Activated CD8-positive, alpha-beta memory T cell treated with anti-CD3 and anti-CD28 coated beads, Interleukin-2, amount 50 U/mL, for 48 hours (primary cell): ENCODE results near the gene ZGPAT.
"Not testable (repeated sequence)": the region's sequence is repeated elsewhere in the genome, so short reads cannot be mapped to it uniquely, and the experiment has no call there.

Experiments used
- DNase-seq: peaks from one replicate; pipeline ENCODE4 v3.0.0-alpha.2; 2020

The ZGPAT gene

DNA sequence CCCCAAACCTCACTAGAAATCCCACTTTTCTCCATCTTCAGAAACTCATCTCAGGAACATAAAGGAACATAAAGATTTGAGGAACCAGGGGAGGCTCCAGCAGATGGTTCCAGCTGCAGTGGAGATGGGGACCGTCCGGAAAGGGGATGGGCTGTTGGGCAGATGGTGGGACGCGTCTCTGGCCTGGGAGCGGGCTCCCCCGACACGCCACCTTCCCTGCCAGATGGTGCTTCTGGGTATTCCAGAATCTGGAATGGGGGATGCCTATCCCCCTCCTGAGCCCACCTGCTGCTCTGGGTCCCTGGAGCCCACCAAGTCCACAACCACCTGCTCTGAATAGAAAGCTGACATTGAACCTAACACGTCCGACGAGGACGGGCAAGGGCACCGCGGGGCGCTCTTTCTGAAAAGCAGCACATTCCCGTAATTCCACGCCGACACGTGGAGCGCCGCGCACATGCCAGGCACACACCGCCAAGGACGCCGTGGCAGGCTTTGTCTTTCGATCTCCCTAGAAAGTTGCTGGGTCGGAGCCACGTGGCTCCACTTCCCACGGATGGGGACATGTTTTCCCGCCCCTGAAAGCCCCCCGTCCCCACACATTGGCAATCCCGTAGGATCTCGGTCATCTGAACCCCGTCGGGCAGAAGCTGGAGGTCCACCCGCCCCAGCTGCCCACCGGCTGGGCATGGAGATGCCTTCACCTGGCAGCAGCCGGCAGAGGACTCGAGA is 59.0 kb downstream of the ZGPAT start:
- DNase-seq = no peak

DNA sequence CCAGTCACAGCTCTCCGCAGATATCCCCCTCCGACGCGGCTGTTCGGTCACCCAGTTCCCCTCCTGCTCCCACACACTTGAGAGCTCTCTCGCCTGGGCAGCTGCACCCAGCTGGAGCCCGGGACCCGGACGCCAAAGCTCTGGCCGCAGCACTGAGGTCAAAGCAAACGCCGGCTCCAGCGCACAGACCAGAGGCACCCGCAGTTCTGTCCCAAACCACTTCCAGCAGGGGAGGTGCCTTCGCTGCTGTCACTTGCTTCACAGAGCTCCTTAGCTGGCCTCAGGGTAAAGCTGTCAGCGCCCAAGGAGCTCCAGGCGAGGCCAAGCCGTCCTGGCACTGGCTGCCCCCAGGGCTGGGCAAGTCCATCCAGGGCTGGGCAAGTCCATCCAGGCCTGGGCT is 59.6 kb downstream of the ZGPAT start:
- no peak for DNase-seq

DNA sequence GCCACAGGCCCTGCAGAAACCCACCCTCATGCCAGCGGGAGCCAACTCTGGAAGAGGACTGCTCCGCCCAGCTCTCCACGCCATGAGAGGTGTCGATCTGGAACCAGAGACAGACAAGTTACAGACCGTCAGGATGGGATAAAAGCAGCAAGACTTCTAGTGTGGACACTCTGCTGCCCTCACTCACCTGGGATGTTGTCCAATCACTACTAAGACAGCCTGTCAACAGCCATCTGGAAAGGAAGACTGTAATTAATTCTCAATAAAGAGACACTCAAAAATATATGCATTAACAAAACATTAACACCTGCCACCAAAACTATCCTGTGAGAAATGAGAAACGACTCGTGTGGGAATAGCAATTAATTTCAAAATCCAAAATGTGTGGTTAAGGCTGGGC is 60.0 kb downstream of the ZGPAT start:
- no peak for DNase-seq

DNA sequence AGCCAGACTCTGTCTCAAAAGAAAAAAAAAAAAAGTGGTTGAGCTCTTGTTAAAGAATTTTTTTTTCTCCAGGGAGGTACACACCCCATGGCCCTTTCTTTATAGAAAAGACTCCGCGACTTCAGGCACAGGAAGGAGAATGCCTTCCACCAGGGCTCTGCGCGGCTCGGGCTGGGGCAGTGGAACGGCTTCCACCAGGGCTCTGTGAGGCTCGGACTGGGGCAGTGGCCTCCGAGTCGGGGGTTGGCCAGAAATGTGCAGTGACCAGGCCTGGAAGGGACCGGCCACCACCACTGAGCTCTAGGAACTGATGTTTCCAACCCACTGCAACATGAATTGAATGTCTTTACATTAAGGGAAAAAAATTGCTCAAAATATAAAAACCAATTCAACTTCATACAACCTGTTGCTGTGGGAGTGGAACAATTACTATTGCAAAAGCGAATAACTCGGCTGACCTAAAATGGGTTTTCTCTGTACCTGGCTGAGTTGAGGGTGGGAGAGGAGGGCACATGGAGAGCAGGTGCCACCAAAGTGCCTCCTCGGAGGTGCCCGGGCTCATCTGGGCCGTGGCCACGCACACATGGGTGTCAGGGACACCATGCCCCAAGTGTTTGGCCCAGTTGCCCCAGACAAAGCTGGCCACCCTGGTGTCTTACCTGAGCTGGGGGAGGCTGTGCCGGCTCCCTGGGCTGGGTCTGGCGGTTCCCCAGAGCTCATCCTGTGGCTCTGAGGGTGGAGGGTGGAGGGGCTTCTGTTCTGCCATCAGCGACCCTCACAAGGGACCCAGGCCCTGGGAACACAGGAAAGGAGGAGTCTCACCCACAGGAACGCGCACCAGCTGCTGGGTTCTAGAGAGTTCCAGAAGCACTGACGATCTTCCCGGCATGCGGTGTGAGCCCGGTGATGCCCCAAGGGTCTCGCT is 61.0 kb downstream of the ZGPAT start:
- no peak for DNase-seq

DNA sequence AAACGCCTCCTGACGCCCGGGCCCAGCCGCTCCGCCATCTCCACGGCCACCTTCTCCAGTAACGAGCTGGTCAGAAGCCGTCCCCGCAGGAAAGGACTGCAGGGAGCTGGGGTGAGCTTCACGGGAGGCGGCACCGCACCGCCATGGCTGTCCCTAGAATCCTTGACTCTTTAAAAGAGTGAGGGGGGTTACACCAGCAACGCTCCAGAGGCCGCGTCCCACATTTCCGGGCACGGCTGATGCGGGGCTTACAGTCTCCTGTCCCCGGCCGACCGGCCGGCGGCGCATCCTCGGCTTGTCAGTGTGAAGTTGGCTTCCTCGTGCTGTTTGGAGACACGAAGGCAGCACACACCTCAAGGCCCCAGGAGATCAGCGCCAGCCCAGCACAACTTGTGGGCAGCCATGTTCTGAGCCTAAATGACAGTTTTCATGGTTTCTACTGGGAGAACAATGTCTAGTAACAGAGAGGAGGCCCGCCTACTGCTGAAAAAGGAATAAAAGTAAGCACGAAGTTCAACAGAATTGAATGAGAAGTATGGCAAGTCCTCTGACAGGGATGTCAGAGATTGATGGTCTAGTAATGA is 62.1 kb downstream of the ZGPAT start:
- no peak for DNase-seq

DNA sequence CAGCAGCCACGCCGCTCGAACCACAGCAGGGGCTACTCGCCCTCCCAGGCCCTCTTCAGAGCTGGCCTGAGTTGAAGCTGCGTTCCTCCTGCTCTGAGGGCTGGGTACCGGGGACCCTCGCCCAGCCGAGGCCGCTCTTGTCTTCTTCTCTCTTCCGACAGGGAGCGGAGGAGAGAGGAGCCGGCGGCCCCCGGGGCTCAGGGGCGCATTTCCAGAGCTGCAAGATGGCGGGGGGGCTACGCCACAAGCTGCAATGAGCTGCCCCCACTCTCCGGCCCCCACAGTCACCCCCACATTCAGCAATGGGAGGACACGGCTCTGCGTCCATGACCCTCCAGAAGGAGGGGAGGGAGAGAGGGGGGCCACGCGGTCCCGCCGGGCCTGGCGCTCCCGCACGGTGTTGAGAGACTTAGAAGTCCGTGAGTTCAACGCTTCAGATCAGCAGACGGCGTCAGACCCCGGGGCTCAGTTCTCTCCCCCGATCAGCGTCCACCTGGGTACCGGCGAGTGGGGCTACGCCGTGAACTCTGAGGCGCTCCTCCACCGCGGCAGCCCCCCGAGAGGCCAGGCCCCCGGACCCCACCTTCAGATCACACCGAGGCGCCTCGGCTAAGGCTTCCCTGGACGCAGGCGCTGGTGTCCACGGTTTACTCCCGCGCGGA is 63.3 kb downstream of the ZGPAT start:
- no peak for DNase-seq

DNA sequence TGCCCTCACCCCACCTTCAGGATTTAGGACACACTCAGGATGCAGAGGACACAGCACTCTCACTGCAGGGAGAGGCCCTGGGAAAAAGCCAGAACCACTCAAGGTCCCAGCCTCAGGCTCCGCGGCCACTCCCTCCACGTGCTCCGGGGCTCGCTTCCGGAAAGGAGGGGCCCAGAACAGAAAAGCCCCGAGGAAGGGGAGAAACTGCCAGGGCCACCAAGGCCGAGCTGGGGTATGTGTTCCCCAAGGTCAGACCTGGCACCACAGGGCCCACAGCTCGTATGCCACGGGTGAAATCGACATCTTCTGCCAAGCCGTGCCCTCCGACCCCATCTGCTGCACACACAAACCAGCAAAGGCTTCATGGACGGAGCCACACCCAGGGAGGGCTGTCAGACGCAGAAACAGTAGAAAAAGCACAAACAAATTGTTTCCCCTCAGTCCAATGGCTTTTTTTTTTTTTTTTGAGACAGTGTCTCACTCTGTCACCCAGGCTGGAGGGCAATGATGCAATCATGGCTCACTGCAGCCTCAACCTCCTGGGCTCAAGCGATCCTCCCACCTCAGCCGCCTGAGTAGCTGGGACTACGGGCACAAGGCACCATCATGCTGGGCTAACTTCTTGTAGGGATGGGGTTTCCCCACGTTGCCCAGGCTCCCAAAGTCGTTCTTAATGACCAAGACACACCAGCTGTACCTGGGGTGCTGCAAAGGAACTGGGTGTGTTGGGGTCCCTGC is 65.1 kb downstream of the ZGPAT start:
- no peak for DNase-seq

DNA sequence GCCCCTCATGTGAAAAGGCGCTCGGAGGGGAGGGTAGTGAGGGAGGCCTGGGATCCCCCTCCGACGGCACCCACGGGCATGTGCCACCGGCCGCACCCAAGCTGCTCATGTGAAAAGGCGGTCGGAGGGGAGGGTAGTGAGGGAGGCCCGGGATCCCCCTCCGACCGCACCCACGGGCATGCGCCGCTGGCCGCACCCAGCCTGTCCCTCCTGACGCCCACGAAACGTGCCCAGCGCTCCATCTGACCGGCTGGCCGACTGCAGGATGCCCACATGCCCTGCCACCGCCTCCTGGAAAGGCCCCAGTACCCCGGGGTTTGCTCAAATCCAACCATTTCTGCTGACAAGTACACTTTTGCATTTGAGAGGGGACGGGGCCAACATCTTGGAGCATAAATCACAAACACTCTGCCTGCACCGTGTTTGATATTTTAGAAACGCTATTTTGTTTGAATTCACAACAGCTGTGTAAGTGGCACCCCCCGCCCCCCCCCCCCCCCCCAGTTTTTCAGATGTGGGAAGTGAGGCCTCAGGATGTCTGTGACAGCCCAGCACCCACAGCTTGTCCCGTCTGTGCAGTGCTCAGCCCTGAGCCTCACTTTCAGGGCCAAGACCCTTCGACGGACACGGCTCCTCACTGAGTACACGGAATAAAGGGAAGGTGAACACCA is 65.9 kb downstream of the ZGPAT start:
- no peak for DNase-seq

DNA sequence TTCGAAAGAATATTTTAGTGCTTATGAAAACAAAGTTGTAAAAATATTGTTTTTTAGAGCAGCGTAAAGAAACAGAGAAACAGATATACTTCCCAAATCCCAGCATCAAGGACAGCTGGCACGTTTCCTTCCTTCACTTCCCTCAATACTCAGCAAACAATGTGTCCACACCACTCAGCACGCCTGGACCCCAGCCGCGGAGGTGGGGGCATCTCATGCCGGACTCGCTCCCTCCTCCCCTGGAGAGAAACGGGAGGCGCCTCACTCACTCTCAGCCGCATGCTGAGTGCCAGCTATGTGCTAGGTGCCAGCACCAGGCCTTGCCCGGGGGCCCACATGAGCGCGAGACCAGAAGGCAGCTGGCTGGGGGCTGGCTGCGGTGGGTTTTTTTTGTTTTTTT is 66.5 kb downstream of the ZGPAT start:
- DNase-seq = no peak

DNA sequence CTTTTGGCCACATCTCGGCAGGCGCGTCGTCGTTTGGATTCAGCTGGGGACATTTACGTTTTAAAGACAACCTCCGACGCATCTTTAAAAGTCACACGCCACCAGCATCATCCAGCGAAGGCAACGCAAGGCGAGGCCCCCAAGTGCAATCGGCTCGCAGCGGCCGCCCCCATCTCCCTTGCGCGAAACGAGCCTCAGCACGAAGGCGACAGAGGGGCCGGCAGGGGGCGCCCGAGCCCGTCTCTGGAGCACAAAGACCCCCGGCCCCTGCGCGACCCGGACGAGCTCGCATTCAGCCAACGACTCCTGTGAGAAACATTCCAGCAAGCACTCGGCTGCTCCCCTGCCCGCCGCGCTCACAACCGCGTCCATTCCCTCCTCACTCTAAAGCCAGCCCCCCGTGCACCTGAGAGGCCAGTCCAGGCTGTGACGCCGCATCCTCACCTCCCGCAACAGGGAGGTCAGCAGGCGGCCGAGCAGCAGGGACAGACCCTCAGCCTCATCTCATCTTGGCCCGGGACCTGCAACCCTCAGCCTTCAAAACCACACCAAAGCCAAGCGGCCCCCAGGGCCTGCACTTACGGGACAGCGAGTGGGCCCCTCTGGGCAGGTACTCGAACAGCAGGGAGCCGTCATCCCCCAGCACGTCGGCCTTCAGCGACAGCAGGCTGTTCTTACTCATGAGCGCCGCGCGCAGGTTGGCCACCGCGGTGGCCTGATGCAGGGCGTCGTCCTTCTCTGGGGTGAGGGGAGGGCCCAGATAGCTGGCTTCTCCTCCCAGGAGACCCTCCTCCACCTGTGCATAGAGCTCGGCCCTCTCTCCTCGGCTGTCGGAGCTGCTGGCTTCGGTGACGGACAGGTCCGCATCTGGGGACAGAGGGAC is 67.5 kb downstream of the ZGPAT start:
- DNase-seq = peak; percentile 82

DNA sequence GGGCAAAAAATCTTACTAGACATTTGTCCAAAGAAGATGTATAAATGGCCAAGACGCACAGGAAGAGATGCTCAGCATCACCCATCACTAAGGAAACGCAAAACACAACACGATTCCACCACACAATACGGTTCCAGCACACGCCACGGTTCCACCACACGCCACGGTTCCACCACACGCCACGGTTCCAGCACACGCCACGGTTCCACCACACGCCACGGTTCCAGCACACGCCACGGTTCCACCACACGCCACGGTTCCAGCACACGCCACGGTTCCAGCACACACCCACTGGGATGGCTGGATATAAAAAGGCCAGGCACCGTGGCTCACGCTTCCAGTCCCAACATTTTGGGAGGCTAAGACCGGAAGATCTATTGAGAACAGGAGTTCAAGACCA is 69.0 kb downstream of the ZGPAT start:
- not testable (repeated sequence) for DNase-seq

DNA sequence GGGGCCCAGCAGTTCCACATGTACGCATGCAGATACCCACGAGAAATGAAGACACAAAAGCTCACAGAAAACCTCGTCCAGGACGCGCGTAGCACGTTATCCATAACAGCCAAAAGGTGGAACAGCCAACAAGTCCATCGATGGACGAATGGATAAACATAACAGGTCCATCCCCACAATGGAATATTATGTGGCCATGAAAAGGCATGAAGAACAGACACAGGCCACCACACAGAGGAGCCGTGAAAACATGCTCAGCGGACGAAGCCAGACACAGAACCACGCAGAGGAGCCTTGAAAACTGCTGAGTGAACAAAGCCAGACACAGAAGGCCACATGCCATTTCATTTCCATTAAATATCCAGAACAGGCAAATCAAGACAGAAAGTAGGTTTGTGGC is 69.8 kb downstream of the ZGPAT start:
- no peak for DNase-seq

DNA sequence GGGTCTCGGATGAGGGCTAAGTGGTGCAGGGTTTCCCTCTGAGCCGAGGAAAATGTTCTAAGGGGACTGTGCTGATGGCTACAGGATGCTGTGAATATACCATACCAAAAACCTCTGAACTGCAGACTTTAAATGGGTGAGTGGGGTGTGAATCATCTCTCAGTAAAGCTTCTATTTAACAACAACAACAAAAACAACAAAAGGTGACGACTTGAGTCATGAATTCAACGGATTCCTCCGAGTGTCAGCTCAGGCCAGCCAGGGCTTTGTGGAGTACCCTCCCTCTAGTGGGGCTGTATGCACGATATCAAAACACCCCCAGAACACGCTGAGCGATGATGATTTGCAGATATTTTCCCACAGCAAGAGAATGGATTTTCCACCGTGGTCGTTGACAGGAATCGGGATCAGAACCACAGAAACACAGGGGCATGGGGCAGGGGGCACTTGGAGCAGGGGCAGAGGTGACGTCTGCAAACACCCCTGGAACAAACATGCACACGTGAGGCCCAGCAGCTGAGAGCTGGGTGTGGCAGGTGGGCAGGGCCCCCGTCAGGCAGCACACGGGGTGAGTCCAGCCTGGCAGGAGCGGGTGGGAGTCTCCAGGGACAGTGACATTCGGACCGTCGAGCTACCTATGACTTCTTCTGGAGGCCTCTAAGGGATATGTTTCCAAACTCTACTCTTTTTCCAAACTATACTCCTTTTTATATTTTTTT is 70.4 kb downstream of the ZGPAT start:
- DNase-seq = no peak

DNA sequence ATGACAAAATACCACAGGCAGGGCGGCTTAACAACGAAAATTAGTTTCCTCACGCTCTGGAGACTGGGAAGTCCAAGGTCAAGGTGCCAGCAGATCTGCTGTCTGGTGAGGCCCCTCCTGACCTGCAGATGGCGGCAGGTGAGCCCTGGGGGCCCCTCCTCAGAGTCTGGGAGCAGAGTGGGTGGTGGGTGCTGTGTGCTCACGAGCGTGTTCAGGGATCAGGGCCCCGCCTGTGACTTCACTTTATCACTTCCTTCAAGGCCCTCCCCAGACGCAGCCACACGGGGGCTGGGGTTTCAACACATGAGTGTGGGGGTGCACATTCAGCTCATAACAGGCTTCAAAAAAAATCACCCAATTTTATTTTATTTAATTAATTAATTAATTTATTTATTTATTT is 71.0 kb downstream of the ZGPAT start:
- no peak for DNase-seq

DNA sequence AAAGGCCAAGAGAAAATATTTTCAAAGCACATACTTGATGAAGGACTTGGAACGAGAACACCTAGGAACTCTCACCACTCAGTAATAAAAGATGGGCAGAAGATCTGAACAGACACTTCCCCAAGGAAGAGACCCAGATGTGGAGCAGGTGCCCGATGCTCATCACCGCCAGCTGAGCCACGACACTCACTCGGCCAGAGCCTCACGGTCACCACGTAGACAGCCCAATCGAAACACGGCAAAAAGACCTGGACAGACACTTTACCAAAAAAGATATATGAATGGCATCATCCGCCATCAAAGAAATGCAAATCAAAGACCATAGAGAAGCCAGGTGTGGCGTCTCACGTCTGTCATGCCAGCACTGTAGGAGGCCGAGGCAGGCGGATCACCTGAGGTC is 73.3 kb downstream of the ZGPAT start:
- no peak for DNase-seq

DNA sequence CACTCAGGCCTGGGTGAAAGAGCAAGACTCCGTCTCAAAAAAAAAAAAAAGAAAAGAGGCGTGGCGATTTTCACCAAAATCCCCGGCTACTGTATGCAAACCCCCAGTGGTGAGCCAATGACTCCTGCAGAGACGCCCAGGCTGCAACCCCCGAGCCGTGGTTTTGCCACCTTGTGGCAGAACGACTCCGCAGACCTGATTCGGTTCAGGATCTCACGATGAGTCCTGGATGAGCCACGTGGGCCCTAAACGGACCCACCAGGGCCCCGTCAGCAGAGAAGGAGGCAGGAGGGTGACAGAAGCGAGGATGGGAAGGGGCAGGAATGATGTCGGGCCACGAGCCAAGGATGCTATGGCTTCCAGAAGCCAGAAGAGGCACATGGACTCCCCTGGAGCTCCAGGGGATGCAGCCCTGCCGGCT is 74.2 kb downstream of the ZGPAT start:
- no peak for DNase-seq

DNA sequence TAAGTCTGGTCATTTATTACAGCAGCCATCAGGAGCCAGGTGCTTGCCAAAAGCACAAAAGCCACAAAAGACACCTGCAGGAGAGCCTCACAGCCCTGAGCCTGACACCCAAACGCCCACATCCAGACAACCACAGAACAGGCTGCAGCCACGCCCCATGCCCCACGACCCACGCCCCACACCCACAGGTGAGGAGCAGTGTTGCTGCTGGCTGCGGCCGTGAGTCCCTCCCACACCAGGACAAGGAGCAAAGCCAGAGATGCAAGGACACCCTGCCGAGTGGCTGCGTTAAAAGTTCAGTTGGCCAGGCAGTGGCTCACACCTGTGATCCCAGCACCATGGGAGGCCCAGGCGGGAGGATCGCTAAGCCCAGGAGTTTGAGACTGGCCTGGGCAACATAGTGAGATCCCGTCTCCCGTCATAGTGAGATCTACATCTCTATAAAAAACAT is 74.7 kb downstream of the ZGPAT start:
- DNase-seq = no peak

DNA sequence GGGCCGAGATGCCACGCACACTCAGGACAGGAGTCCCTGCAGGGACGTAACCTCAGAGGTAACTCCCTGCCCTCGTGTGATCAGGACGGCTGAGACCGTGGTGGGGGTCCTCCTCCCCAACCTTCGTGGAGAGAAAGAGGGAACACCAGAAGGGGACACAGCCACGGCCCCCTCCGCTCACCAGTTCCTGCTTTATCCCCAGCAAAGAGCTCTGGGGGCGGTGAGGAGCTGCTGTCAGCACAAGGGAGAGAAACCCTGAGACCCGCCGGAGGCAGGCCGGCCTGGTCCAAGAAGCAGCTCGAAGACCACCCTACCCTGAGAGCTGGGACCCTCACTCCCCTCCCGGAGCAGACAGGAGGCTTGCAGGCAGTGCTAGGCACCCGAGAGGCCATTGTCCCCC is 76.1 kb downstream of the ZGPAT start:
- DNase-seq = no peak

DNA sequence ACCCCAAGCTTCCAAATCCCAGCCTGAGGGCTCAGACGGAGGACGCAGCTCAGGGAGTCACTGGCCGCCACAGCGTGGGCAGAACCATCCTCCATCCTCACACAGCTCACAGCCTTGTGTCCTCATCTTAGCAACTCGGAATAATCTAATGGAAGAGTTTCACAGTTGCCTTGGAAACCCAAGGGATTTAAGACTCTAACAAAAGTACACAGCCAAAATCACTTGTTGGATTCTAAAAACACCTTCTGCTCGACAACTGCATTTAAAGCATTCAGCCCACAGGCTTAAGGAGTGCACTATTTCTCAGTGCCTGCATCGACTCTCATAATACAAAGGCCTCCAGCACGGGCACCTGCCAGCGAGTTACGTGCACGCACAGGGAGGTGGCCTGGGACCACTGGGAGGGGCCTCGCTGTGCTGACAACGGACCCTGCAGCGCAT is 77.9 kb downstream of the ZGPAT start:
- DNase-seq = no peak
